ENCODE data around the gene FBLN1.

GRCh38 chr22:45647532-45648225, 145.0 kb downstream of the FBLN1 start:
- TF ChIP-seq TAF1 (IDR thresholded peaks at IDR 0.05; ENCODE audit: low read depth, low read length) (no peak), TCF12 (IDR thresholded peaks at IDR 0.05; ENCODE audit: low read depth, low read length) (no peak)

Data from H1 (cell line).